Heart left ventricle (tissue), 13 donors: Measurements from ENCODE around the gene TBC1D2.

Experiments
- POLR2A ChIP-seq, 2 donors: fragments of 450-650 bp; IDR thresholded peaks; one replicate each; pipeline ENCODE4 v1.6.1; 2017; ENCODE audit warnings: antibody characterized with exemption in 2 of 2, mild to moderate bottlenecking in 2 of 2, moderate library complexity in 2 of 2
- TF ChIP-seq, protein P1 (sequence below), 12 donors: fragments of 200-600 bp; sonication (generic) in 4 of 12; IDR thresholded peaks; one replicate each; pipeline versions ENCODE4 v1.5.0 to v1.8.0; 2018 to 2022; ENCODE audit warnings: antibody characterized with exemption in 12 of 12, mild to moderate bottlenecking in 5 of 12
- donor health status: ischemic (EF 13 %, LVEDD 7.1; RV severe dilation, severe dysfunction).
- donor health status: DM: no; HTN: yes; CAD: no.
- donor health status: DM: no; HTN: no; CAD: no.
- donor health status: ischemic (EF 25% LVEDD 6.9; RV normal size, moderate dysfunction).
- donor health status: ischemic (EF 25% LVEDD 5.7; RV mildly dilated, moderate dysfunction).
- donor health status: ischemic (EF 35%, LVEDD 5.7; RV mildly dilated, moderate dysfunction).
- donor health status: nonischemic (EF 11% LVEDD 7.7; RV severe dilation, severe dysfunction).
- donor health status: DM: yes; HTN: yes; CAD: no.
- donor health status: PGD.
- donor health status: ischemic (EF 29% LVEDD 5.4; RV normal size, mild dysfunction).
- donor health status: nonischemic (EF 23%, LVEDD 6.1; RV moderate dilation, normal function).

DNA sequence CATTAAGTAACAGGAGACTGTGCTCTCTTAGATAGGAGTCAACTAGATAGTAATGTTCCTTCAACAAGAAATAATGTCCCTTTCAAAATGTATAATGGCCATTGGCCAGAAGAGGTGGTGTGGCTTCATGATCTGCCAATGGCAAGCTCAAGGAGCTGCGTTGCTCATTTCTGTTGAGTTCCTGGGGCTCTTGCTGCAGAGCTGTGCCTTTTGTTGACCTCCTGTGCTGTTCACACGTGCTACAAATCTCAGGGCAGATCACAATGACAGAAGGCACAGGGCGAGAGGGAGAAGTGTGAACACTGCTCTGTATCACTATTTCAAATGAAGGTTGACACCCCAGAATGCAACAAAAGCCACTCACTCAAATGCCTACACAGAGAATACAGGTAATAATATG lies 16.0 kb upstream of the TBC1D2 start:
- TF ChIP-seq, protein P1, sequence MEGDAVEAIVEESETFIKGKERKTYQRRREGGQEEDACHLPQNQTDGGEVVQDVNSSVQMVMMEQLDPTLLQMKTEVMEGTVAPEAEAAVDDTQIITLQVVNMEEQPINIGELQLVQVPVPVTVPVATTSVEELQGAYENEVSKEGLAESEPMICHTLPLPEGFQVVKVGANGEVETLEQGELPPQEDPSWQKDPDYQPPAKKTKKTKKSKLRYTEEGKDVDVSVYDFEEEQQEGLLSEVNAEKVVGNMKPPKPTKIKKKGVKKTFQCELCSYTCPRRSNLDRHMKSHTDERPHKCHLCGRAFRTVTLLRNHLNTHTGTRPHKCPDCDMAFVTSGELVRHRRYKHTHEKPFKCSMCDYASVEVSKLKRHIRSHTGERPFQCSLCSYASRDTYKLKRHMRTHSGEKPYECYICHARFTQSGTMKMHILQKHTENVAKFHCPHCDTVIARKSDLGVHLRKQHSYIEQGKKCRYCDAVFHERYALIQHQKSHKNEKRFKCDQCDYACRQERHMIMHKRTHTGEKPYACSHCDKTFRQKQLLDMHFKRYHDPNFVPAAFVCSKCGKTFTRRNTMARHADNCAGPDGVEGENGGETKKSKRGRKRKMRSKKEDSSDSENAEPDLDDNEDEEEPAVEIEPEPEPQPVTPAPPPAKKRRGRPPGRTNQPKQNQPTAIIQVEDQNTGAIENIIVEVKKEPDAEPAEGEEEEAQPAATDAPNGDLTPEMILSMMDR (IDR thresholded peaks at IDR 0.05), result no peak
- TF ChIP-seq POLR2A (IDR thresholded peaks at IDR 0.05), result no peak
